ENCODE results near the gene AFAP1L1. TPM values are rescaled to one million over a fixed set of nuclear protein-coding genes. Genes with fewer than 3 reads are reported as not detected.

AFAP1L1 gene
- total and polyA plus RNA-seq, 2 of the 13 experiments (the other 11 are each of a cell fraction or from before 2014, with no cell fraction given), result 0.38 to 1.0 TPM

GRCh38 chr5:149357370-149358293 is 86.0 kb downstream of the AFAP1L1 start, which contains the start of gene PCYOX1L (continued):
- TF ChIP-seq ZBTB20 (CRISPR knock-in tag; IDR thresholded peaks at IDR 0.05; ENCODE audit: borderline replicate concordance, low read depth), result no peak
- TF ChIP-seq ZFP90 (CRISPR knock-in tag; IDR thresholded peaks at IDR 0.05; ENCODE audit: borderline replicate concordance), result peak; percentile 59; the same call in 1 of the 2 replicates
- TF ChIP-seq SRF (IDR thresholded peaks at IDR 0.05; ENCODE audit: low read depth, low read length), result no peak
- TF ChIP-seq ASH2L (IDR thresholded peaks at IDR 0.05; ENCODE audit: insufficient read length, low read depth, low read length), result peak; percentile 31
- no peak for TF ChIP-seq PHF20 (CRISPR knock-in tag; IDR thresholded peaks at IDR 0.05)
- TF ChIP-seq KMT2A (CRISPR knock-in tag; IDR thresholded peaks at IDR 0.05), result no peak
- no peak for TF ChIP-seq STAT5B (CRISPR knock-in tag; IDR thresholded peaks at IDR 0.05)
- TF ChIP-seq ZSCAN22 (CRISPR knock-in tag; IDR thresholded peaks at IDR 0.05), result no peak
- no peak for TF ChIP-seq MEF2D (CRISPR knock-in tag; IDR thresholded peaks at IDR 0.05)
- no peak for TF ChIP-seq BATF2 (CRISPR knock-in tag; IDR thresholded peaks at IDR 0.05)
- TF ChIP-seq ZNF768 (CRISPR knock-in tag; IDR thresholded peaks at IDR 0.05), result no peak
- no peak for TF ChIP-seq ZNF12 (CRISPR knock-in tag; IDR thresholded peaks at IDR 0.05)
- TF ChIP-seq ZBTB2 (CRISPR knock-in tag; IDR thresholded peaks at IDR 0.05; ENCODE audit: low read depth), result no peak
- TF ChIP-seq TAF1 (CRISPR knock-in tag; IDR thresholded peaks at IDR 0.05), result no peak
- TF ChIP-seq HIVEP1 (CRISPR knock-in tag; IDR thresholded peaks at IDR 0.05), result no peak
- no peak for TF ChIP-seq HMGXB4 (CRISPR knock-in tag; IDR thresholded peaks at IDR 0.05; ENCODE audit: borderline replicate concordance in 1 of 2, low read depth in 1 of 2)
- peak; percentile 71 for TF ChIP-seq SAP130 (CRISPR knock-in tag; IDR thresholded peaks at IDR 0.05; ENCODE audit: low read depth)
- no peak for TF ChIP-seq MTA1 (CRISPR knock-in tag; IDR thresholded peaks at IDR 0.05; ENCODE audit: borderline replicate concordance)
- no peak for TF ChIP-seq SIN3B (IDR thresholded peaks at IDR 0.05; ENCODE audit: low read length)
- no peak for TF ChIP-seq WIZ (CRISPR knock-in tag; IDR thresholded peaks at IDR 0.05)
- TF ChIP-seq NR3C1 (CRISPR knock-in tag; IDR thresholded peaks at IDR 0.05), result no peak
- TF ChIP-seq ZNF674 (CRISPR knock-in tag; IDR thresholded peaks at IDR 0.05; ENCODE audit: low read depth), result 0 out of 2 replicates have a peak, but pooled peaks have one; percentile 64
- no peak for TF ChIP-seq RBM22 (optimal IDR thresholded peaks at IDR 0.05; ENCODE audit: low read length)
- TF ChIP-seq E2F5 (CRISPR knock-in tag; conservative IDR thresholded peaks at IDR 0.05), result no peak
- TF ChIP-seq NFKB2 (CRISPR knock-in tag; IDR thresholded peaks at IDR 0.05; ENCODE audit: borderline replicate concordance), result peak; percentile 75; the same call in 1 of the 2 replicates
- TF ChIP-seq RXRA (CRISPR knock-in tag; IDR thresholded peaks at IDR 0.05), result no peak
- TF ChIP-seq ZKSCAN8 (CRISPR knock-in tag; IDR thresholded peaks at IDR 0.05; ENCODE audit: borderline replicate concordance), result no peak

Data from HepG2 (cell line).